ENCODE measurements around the gene PLB1. TPM values are rescaled to one million over a fixed set of nuclear protein-coding genes. Genes with fewer than 3 reads are reported as not detected.
A peak's percentile ranks its signal among the peaks of the same experiment; 100 is the strongest.

Gene PLB1
- total RNA-seq, 1 donor from 2014 or later, result 1.6 TPM

DNA sequence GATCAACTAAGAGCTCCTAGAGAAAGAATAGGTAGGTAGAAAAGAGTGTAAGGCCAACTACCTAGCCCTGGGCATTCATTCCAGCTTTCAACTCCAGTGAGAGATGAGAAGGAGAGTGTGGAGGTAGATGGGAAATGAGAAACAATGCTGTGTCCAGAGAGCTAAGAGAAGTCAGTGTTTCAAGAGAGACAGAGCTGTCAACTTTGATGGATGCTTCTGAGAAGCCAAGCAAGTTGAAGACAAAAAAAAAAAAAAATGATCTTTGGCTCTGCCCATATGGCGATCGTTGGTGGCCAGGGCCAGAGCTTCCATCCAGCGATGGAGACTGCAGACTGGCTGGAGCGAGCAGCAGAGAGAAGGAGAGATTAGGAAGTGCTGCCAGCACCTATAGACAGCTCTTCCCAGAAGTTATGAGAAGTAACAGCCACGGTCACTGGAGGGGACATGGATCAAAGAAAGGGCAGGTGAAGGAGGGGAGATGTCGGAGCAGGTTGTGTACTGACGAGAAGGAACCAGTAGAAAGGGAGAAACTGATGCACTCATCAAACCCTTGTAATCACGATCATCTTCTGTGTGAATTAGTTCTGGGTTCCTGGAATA lies 143.3 kb downstream of the PLB1 start:
- Histone ChIP-seq H3K4me3 (ENCODE audit: low read depth, low read length) (no peak overlapping the region), H3K36me3 (ENCODE audit: control insufficient read depth, insufficient read depth, low read length) (no peaks in the 10 kb centered on the region), H3K27me3 (ENCODE audit: control insufficient read depth, insufficient read depth, low read length) (no peaks in the 10 kb centered on the region)
- no peak for FAIRE-seq
- TF ChIP-seq, protein P1, sequence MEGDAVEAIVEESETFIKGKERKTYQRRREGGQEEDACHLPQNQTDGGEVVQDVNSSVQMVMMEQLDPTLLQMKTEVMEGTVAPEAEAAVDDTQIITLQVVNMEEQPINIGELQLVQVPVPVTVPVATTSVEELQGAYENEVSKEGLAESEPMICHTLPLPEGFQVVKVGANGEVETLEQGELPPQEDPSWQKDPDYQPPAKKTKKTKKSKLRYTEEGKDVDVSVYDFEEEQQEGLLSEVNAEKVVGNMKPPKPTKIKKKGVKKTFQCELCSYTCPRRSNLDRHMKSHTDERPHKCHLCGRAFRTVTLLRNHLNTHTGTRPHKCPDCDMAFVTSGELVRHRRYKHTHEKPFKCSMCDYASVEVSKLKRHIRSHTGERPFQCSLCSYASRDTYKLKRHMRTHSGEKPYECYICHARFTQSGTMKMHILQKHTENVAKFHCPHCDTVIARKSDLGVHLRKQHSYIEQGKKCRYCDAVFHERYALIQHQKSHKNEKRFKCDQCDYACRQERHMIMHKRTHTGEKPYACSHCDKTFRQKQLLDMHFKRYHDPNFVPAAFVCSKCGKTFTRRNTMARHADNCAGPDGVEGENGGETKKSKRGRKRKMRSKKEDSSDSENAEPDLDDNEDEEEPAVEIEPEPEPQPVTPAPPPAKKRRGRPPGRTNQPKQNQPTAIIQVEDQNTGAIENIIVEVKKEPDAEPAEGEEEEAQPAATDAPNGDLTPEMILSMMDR (IDR thresholded peaks at IDR 0.05; ENCODE audit: insufficient read depth, low read length, severe bottlenecking), result no peak
- no peak for DNase-seq (ENCODE audit: low read depth)

DNA sequence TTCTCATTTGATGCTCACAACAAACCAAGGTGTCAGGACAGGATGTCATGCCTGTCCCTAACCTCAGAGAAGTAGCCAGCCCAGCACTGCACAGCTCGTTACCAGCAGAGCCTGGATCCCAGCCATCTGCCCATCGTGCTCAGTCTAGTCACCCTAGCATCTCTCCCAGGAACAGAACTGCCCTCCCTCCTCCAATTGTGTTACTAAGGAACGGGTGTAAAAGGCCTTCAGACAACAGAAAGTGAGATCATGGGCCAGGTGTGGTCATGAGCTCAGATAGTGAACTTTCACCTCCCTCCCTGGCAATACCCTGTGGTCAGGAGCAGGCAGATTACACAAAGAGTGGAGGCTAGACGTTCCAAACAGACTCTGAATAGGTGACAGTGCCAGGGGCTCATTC lies 144.0 kb downstream of the PLB1 start:
- no peaks in the 10 kb centered on the region for H3K36me3 ChIP-seq (ENCODE audit: control insufficient read depth, insufficient read depth, low read length)
- FAIRE-seq (no peak), DNase-seq (ENCODE audit: low read depth) (peak; percentile 89)
- H3K4me3 ChIP-seq (ENCODE audit: low read depth, low read length), result no peak overlapping the region
- TF ChIP-seq, protein P1 (IDR thresholded peaks at IDR 0.05; ENCODE audit: insufficient read depth, low read length, severe bottlenecking), result no peak
- H3K27me3 ChIP-seq (ENCODE audit: control insufficient read depth, insufficient read depth, low read length), result no peaks in the 10 kb centered on the region

DNA sequence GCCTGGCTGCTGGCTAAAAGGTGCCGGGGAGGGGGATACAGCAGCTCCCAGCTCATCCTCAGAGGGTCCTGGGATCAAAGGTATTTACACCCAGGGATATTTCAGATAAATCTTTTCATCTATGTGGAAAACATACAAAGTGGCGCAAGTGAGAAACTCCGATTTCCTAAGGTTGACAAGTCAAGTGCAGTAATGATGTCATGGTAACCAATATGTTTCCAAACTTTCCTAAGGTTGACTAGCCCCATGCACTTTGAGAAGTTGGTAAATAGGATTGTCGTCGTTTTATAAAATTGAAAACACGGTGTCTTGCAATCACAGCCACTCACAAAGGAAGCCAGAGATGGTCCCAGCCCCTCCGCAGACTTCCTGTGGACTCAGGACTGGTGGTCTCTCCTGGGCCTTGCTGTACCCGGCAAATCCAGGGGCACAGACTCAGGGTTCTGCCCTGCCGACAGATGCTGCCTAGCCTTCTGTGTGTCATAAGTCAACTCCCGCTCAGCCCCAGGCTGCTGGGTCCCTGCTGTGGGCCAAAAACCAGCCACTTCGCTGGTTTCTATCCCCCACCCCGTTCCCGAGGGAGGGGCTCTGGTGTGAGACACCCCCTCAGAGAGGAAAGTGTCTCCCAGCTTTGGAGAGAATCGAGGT lies 144.5 kb downstream of the PLB1 start:
- Histone ChIP-seq H3K36me3 (ENCODE audit: control insufficient read depth, insufficient read depth, low read length) (no peaks in the 10 kb centered on the region), H3K4me3 (ENCODE audit: low read depth, low read length) (no peak overlapping the region), H3K27me3 (ENCODE audit: control insufficient read depth, insufficient read depth, low read length) (no peaks in the 10 kb centered on the region)
- DNase-seq (ENCODE audit: low read depth) (no peak), FAIRE-seq (no peak)
- TF ChIP-seq, protein P1 (IDR thresholded peaks at IDR 0.05; ENCODE audit: insufficient read depth, low read length, severe bottlenecking), result no peak

DNA sequence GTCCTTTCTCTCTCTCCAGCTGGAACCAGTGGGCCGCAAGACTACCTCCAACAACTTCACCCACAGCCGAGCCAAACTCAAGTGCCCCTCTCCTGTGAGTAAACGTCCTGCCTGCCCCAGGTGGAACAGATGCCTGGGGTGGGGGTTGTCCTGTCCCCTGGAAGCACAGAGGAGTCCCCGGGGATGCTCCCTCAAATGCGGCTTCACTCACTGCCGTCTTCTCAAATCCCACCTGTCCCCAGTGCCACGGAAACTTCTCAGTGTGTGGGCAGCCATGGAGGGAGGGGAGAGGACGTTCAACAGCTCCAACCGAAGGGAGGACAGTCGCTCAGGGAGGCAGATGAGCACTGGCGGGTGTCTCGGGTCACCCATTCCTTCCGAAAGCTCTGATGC lies 145.0 kb downstream of the PLB1 start:
- FAIRE-seq (no peak), DNase-seq (ENCODE audit: low read depth) (no peak)
- Histone ChIP-seq H3K36me3 (ENCODE audit: control insufficient read depth, insufficient read depth, low read length) (no peaks in the 10 kb centered on the region), H3K4me3 (ENCODE audit: low read depth, low read length) (no peak overlapping the region), H3K27me3 (ENCODE audit: control insufficient read depth, insufficient read depth, low read length) (no peaks in the 10 kb centered on the region)
- TF ChIP-seq, protein P1 (IDR thresholded peaks at IDR 0.05; ENCODE audit: insufficient read depth, low read length, severe bottlenecking), result no peak

DNA sequence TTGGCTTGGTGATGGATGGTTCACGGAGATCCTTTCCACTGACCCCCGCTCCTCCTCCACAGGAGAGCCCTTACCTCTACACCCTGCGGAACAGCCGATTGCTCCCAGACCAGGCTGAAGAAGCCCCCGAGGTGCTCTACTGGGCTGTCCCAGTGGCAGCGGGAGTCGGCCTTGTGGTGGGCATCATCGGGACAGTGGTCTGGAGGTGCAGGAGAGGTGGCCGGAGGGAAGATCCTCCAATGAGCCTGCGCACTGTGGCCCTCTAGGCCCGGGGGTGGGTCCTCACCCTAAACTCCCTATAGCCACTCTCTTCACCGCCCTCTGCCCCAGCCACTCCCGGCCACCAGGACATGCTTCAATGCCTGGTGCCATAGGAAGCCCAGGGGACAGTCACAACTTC lies 146.9 kb downstream of the PLB1 start:
- no peak for FAIRE-seq

More for the DNA sequence above, 146.9 kb downstream of the PLB1 start:
- DNase-seq (ENCODE audit: low read depth), result no peak
- Histone ChIP-seq H3K4me3 (ENCODE audit: low read depth, low read length) (no peak overlapping the region), H3K36me3 (ENCODE audit: control insufficient read depth, insufficient read depth, low read length) (no peaks in the 10 kb centered on the region), H3K27me3 (ENCODE audit: control insufficient read depth, insufficient read depth, low read length) (no peaks in the 10 kb centered on the region)
- TF ChIP-seq, protein P1 (IDR thresholded peaks at IDR 0.05; ENCODE audit: insufficient read depth, low read length, severe bottlenecking), result no peak
